Testis (tissue), 2 donors: ENCODE results near the gene PTPRD.

ENCODE experiments used
- POLR2A ChIP-seq: fragments of 450-650 bp; IDR thresholded peaks from one replicate; pipeline ENCODE4 v1.6.1; 2017; ENCODE audit warnings: antibody characterized with exemption, mild to moderate bottlenecking, moderate library complexity
- TF ChIP-seq, protein P1 (sequence below), 3 experiments: fragments of 450-650 bp in 2 of 3; fragments of 200-600 bp in 1 of 3; sonication (generic) in 1 of 3; IDR thresholded peaks; one replicate each; pipeline ENCODE4 v1.5.1; 2016 to 2019; ENCODE audit warnings: antibody characterized with exemption in 3 of 3, mild to moderate bottlenecking in 2 of 3, moderate library complexity in 1 of 3

- TF ChIP-seq, protein P1, sequence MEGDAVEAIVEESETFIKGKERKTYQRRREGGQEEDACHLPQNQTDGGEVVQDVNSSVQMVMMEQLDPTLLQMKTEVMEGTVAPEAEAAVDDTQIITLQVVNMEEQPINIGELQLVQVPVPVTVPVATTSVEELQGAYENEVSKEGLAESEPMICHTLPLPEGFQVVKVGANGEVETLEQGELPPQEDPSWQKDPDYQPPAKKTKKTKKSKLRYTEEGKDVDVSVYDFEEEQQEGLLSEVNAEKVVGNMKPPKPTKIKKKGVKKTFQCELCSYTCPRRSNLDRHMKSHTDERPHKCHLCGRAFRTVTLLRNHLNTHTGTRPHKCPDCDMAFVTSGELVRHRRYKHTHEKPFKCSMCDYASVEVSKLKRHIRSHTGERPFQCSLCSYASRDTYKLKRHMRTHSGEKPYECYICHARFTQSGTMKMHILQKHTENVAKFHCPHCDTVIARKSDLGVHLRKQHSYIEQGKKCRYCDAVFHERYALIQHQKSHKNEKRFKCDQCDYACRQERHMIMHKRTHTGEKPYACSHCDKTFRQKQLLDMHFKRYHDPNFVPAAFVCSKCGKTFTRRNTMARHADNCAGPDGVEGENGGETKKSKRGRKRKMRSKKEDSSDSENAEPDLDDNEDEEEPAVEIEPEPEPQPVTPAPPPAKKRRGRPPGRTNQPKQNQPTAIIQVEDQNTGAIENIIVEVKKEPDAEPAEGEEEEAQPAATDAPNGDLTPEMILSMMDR (IDR thresholded peaks at IDR 0.05): no peak
- no peak for TF ChIP-seq POLR2A
Measured at GRCh38 chr9:8706531-8706930, 1906.3 kb downstream of the PTPRD start.
